ENCODE measurements around the gene PIP5KL1.

GRCh38 chr9:127878652-127879390 lies 51.8 kb downstream of the PIP5KL1 start:
- TF ChIP-seq, protein P1, sequence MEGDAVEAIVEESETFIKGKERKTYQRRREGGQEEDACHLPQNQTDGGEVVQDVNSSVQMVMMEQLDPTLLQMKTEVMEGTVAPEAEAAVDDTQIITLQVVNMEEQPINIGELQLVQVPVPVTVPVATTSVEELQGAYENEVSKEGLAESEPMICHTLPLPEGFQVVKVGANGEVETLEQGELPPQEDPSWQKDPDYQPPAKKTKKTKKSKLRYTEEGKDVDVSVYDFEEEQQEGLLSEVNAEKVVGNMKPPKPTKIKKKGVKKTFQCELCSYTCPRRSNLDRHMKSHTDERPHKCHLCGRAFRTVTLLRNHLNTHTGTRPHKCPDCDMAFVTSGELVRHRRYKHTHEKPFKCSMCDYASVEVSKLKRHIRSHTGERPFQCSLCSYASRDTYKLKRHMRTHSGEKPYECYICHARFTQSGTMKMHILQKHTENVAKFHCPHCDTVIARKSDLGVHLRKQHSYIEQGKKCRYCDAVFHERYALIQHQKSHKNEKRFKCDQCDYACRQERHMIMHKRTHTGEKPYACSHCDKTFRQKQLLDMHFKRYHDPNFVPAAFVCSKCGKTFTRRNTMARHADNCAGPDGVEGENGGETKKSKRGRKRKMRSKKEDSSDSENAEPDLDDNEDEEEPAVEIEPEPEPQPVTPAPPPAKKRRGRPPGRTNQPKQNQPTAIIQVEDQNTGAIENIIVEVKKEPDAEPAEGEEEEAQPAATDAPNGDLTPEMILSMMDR (IDR thresholded peaks at IDR 0.05; ENCODE audit: insufficient read depth, low read length, poor library complexity, severe bottlenecking) = no peak
- no peak for TF ChIP-seq EZH2phosphoT487 (conservative IDR thresholded peaks at IDR 0.05; ENCODE audit: low read length)
